Measurements from ENCODE around the gene BCL11A.

Gene BCL11A

GRCh38 chr2:60553495-60554073, at the start of gene BCL11A:
BCL11A (minus strand) TSS chr2:60553654; CDS start chr2:60553270, 384 bp downstream.
- peak; percentile 85 for DNase-seq

DNA sequence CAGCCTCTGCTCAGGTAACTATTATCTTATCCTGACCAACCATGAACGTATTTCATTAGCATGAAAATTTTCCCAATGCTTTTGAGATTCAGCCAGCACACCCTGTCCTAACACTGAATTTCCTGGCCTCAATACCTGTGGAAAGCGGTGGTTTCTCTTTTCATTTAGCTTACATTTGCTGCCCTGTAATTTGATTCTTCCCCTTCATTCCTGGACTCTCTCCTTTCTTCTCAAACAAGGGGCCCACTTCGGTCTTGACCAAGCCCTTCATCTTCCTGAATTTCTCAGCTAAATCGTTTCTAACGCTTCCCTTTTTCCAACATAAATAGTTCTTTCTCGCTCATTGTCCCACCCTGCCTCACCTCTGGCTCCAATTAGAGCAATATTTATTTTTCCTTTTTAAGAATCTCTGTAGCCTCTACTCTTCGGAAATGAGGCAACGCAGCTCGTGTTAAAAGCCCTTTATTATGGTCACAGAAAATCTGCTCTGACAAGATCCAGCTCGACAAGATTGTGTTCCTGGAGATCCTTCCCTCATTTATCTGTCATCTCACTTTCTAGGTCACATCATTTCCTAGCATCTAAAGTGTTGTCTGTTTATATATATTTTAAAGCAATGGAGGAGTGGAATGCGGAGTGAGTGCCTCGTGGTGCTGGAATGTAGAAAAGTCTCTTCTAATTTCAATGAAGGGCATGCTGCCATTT, 49.5 kb upstream of the BCL11A start:
- no peak for DNase-seq

- no peak for DNase-seq
These were observed 48.9 kb upstream of the BCL11A start for GRCh38 chr2:60602388-60602787.

DNA sequence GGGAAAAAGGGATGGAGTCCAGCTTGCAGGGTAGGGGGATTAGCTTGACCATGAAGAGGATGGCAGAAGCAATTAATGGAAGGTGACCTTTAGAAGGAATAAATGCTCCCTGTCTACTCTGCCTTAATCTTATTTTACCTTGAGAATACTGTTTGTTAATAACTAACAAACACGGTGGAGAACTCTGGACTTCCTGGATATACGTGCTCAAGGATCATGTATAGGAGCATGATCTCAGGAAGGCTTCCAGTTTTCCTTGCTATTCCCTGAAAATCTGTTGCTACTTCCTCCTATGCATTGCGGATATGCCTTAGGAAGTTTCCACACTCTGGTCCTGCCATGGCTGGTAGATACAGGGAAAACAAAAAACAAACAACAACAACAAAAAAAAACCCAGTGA, 44.8 kb upstream of the BCL11A start:
- DNase-seq: no peak

DNA sequence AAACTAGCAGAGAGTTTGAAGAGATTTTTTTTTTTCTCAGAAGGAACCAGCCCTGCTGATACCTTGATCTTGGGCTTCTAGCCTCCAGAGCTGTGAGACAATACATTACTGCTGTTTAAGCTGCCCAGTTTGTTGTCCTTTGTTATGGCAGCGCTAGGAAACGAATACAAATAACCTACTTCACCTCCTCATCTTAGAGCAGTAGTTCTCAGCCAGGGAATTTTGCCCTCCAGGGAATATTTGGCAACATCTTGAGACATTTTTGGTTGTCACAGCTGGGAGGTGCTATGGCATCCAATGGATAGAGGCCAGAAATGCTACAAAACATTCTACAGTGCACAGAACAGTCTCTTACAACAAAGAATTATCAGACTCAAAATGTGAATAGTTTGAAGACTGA, 43.9 kb upstream of the BCL11A start:
- DNase-seq: no peak

DNA sequence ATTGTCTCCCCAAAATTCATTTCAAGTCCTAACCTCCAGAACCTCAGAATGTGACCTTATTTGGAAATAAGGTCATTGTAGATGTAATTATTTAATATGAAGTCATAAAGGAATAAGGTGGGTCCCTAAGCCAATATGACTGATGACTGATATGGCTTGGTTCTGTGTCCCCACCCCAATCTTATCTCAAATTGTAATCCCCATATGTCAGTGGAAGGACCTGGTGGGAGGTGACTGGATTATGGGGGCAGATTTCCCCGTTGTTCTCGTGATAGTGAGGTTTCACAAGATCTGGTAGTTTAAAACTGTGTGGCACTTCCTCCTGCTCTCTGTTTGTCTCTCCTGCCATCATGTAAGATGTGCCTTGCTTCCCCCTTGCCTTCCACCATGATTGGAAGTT, 43.0 kb upstream of the BCL11A start:
- DNase-seq: no peak

- no peak for DNase-seq
These were observed 42.5 kb upstream of the BCL11A start for GRCh38 chr2:60595953-60596352.

DNA sequence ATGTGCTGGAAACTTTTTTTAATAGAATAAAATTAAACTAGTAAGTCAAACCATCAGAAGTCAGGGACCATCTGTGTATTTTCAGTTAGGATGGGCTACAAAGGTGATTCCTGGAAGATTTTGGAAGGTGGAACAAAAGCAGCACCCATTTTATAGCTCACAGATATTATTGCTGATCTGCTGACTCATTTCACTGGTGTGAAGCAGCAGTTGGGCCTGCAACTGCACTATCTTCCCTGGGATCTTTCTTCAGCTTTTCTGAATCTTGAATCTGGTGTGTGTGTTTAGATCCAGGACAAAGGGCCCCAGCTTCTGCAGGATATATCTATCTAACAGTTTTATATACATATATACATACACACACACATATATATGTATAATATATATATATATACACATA, 35.6 kb upstream of the BCL11A start:
- no peak for DNase-seq

GRCh38 chr2:60586081-60586480, 32.6 kb upstream of the BCL11A start:
- DNase-seq: no peak

- no peak for DNase-seq
These were observed 31.8 kb upstream of the BCL11A start for GRCh38 chr2:60585276-60585675.

DNA sequence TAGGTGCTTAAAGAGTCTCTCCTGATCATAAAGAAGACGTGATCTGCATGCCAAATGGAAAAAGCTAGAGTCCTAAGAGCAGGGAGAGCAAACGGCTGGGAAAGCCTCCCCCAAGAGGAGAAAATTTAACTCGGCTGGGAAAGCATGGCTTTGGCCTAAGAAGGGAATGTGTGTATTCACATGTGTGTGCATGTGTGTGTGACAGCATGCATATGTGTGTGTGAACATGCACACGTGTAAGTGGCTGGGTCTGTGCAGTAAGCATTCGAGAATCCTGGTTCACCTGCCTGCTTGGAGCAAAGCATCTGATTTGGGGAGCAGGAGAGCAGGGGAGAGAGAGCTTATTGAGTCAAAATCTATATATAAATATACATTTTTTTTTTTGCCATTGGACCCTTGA, 30.1 kb upstream of the BCL11A start:
- DNase-seq: no peak

DNA sequence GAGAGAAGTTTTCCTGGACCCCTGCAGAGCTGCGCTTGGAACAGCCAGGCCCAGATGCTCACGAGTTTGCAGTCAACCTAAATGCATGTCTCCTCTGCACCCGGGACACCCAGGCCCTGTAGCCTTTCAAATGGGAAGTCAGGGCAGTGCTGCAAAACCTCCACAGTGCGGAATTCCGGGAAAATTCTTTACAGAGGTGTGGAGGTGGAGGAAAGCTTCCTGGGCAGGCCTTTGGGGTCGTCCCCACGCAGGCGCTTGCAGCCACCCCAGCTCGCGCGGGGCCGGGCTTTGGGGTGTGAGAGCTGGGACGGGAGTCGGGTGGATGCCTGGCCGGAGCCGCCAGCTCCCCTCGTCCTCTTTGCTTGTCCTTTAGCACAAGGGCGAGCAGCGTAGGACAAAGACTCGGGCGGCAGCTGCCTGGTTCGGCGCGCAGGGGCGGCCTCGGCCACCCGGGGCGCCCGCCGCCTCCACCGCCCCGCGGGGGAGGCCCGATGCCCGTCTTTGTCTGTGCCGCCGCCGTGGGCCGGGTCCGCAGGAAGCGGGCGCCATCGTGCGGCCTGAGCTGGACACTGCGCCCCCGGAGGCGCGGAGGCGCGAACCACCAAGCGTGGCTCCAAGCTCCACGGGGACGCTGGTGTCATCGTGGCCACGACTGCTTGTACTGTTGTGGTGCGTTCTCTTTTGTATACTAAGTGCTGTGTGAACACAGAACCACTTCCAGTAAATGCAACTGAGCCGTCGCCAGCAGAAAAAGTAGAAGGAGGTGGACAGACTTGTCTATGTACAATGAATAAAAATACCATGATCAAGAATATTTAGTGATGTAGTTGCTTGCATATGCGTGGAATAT, 28.2 kb upstream of the BCL11A start:
- peak; percentile 70 for DNase-seq

GRCh38 chr2:60577682-60578283, 24.3 kb upstream of the BCL11A start:
- DNase-seq: no peak

DNA sequence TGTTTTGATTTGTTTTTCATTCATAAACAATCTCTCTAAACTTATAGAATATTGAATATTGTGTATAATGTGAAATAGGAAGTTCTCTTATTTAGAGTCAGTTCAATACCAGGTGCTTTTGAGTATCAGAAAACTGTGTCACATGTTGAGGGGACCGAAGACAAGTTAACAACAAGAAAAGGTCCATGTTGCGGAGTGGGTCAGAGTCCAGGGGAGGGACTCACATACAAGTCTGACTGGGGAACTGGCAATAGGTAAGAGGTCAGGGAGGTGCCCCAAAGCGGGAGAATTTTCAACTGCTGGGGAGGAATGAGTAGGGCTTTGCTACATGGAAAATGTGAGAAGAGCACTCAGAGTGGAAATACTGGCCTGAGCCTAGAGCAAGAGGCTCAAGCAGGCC, 19.8 kb upstream of the BCL11A start:
- no peak for DNase-seq

GRCh38 chr2:60570251-60570650, 16.8 kb upstream of the BCL11A start:
- no peak for DNase-seq

- DNase-seq: peak; percentile 30
These were observed 16.2 kb upstream of the BCL11A start for GRCh38 chr2:60569680-60570111.

GRCh38 chr2:60567919-60568768, 14.7 kb upstream of the BCL11A start:
- DNase-seq: no peak

DNA sequence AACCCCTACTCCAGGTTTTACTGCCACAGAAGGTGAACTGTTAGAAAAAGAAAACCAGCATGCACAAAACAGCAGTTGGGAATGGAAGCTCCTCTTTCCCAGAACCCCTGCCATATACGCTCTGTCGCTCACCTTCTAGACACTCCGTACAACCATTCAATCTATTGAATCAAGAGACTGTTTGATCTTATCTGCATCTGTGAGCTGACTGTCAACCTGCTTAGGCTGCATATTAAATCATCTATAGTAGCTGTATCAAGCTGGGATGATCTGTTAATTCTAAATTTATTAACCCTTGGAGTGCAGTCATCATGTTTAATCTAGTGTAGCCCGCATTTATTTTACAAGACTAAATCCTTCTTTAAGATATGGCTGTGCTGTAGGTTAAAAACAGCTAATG, 13.6 kb upstream of the BCL11A start:
- DNase-seq: no peak

GRCh38 chr2:60565472-60565871, 12.0 kb upstream of the BCL11A start:
- DNase-seq: no peak

- DNase-seq: peak; percentile 29
These were observed 7.5 kb upstream of the BCL11A start for GRCh38 chr2:60560734-60561644.

DNA sequence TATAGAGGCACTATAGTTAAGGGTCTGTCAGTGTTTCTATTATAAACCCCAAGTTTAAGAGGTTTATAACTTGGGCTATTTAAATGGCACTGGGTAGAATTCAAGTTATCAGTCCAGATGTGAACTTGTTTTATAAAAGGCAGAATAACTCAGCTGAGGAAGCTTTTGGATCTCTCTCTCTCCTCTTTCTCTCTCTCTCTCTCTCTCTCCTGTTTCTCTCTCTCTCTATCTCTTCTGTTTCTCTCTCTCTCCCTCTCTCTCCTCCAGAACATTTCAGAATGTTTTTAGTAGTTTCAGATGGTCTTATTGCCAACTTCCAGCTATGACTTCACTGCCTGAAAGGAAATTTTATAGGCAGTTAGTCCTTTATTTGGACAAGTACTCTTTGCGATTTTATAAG, 6.4 kb upstream of the BCL11A start:
- no peak for DNase-seq

Data from GDM1 (cell line).